GM23338 (cell line): ENCODE data around the gene CYP4B1.

Experiments used
- CREB1 ChIP-seq: fragments of 250-450 bp; sonication (Bioruptor Pico); IDR thresholded peaks from 2 replicates; pipeline ENCODE4 v1.5.0; 2020; ENCODE audit warnings: low read depth, mild to moderate bottlenecking, moderate library complexity
- EZH2 ChIP-seq: fragments of 200-600 bp; sonication (generic); IDR thresholded peaks from one replicate; pipeline ENCODE4 v1.8.0; 2017; ENCODE audit warnings: antibody characterized with exemption, mild to moderate bottlenecking, low read depth; ENCODE audit not compliant: unreplicated experiment
- JUNB ChIP-seq: IDR thresholded peaks from one replicate; pipeline ENCODE4 v1.6.1; 2016; ENCODE audit warnings: antibody characterized with exemption; ENCODE audit not compliant: unreplicated experiment
- POLR2AphosphoS5 ChIP-seq: IDR thresholded peaks from 2 replicates; pipeline ENCODE4 v1.6.1; 2016; ENCODE audit warnings: antibody characterized with exemption, low read depth
- TF ChIP-seq, protein P1 (sequence below), 2 experiments: fragments of 200-600 bp in 1 of 2; sonication (generic) in 1 of 2; conservative IDR thresholded peaks; 2 replicates each; pipeline versions ENCODE4 v1.5.1 to v1.6.1; 2016 to 2017; ENCODE audit warnings: antibody characterized with exemption in 2 of 2, low read depth in 2 of 2, mild to moderate bottlenecking in 2 of 2, moderate library complexity in 1 of 2

DNA sequence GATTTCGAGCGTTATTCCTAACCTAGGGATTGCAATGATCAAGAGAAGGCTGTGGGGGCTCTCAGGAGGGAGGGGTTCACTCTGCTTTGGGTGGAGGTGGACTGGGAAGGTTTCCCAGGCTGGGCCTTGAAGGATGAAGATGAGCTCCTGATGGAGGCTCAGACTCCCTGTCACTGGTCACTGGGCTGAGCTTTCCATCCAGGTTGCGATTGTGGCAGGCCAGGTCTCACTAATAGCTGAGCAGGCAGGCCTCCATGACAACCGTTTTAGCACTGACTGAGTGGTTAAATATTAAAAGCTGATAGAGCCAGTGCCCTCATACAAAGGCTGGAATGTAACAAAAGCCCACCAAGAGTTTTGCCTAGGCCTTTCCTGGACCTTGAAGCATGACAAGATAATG is 43.7 kb upstream of the CYP4B1 start:
- TF ChIP-seq EZH2 = no peak
- TF ChIP-seq, protein P1, sequence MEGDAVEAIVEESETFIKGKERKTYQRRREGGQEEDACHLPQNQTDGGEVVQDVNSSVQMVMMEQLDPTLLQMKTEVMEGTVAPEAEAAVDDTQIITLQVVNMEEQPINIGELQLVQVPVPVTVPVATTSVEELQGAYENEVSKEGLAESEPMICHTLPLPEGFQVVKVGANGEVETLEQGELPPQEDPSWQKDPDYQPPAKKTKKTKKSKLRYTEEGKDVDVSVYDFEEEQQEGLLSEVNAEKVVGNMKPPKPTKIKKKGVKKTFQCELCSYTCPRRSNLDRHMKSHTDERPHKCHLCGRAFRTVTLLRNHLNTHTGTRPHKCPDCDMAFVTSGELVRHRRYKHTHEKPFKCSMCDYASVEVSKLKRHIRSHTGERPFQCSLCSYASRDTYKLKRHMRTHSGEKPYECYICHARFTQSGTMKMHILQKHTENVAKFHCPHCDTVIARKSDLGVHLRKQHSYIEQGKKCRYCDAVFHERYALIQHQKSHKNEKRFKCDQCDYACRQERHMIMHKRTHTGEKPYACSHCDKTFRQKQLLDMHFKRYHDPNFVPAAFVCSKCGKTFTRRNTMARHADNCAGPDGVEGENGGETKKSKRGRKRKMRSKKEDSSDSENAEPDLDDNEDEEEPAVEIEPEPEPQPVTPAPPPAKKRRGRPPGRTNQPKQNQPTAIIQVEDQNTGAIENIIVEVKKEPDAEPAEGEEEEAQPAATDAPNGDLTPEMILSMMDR (conservative IDR thresholded peaks at IDR 0.05; ENCODE audit: low read depth in 2 of 2) = no peak
- TF ChIP-seq POLR2AphosphoS5 = no peak
- no peak for TF ChIP-seq JUNB
- no peak for TF ChIP-seq CREB1 (CRISPR knock-in tag)
